Neural progenitor cell (in vitro differentiated cells): ENCODE results near the gene SERAC1. TPM values are rescaled to one million over a fixed set of nuclear protein-coding genes. Genes with fewer than 3 reads are reported as not detected.

Experiments used
- DNase-seq: peaks from one replicate; pipeline ENCODE4 v3.0.0-alpha.2; 2016; ENCODE audit warnings: low spot score
- H2AFZ ChIP-seq: fragments of 200-600 bp; sonication (generic); replicated peaks from 2 replicates; pipeline ENCODE4 v1.6.1; 2016; ENCODE audit warnings: antibody characterized with exemption
- H3F3A ChIP-seq: fragments of 200-600 bp; sonication (generic); 2 replicates; pipeline ENCODE4 v1.6.1; 2016; ENCODE audit warnings: antibody characterized with exemption, low read depth
- H3K27ac ChIP-seq: fragments of 200-600 bp; sonication (generic); 2 replicates; pipeline ENCODE4 v1.5.1; 2016; ENCODE audit warnings: mild to moderate bottlenecking
- H3K27me3 ChIP-seq: fragments of 200-600 bp; sonication (generic); 2 replicates; pipeline ENCODE4 v1.6.1; 2016; ENCODE audit warnings: mild to moderate bottlenecking, moderate library complexity
- H3K36me3 ChIP-seq: fragments of 200-600 bp; sonication (generic); 2 replicates; pipeline ENCODE4 v1.5.1; 2016
- H3K4me1 ChIP-seq: fragments of 200-600 bp; sonication (generic); 2 replicates; pipeline ENCODE4 v1.6.1; 2016; ENCODE audit warnings: mixed run types
- H3K4me2 ChIP-seq: fragments of 200-600 bp; sonication (generic); 2 replicates; pipeline ENCODE4 v1.6.1; 2016
- H3K4me3 ChIP-seq: fragments of 200-600 bp; sonication (generic); 2 replicates; pipeline ENCODE4 v1.5.1; 2016
- H3K79me2 ChIP-seq: fragments of 200-600 bp; sonication (generic); 2 replicates; pipeline ENCODE4 v1.6.1; 2016; ENCODE audit warnings: low read depth
- H3K9ac ChIP-seq: fragments of 200-600 bp; sonication (generic); 2 replicates; pipeline ENCODE4 v1.6.1; 2016
- H3K9me3 ChIP-seq: fragments of 200-600 bp; sonication (generic); 2 replicates; pipeline ENCODE4 v1.5.1; 2016; ENCODE audit warnings: low read depth
- H4K20me1 ChIP-seq: fragments of 200-600 bp; sonication (generic); 2 replicates; pipeline ENCODE4 v1.6.1; 2016; ENCODE audit warnings: low read depth
- H3K27ac Mint-ChIP-seq: 3 replicates; pipeline ENCODE4 v1.8.0; 2021; ENCODE audit warnings: mixed read lengths
- H3K27me3 Mint-ChIP-seq: 2 replicates; pipeline ENCODE4 v1.8.0; 2022; ENCODE audit warnings: low read depth, mild to moderate bottlenecking, inconsistent platforms, moderate library complexity, mixed read lengths; ENCODE audit not compliant: insufficient read depth
- H3K36me3 Mint-ChIP-seq: 3 replicates; pipeline ENCODE4 v1.8.0; 2021; ENCODE audit warnings: mixed read lengths
- H3K4me1 Mint-ChIP-seq: 3 replicates; pipeline ENCODE4 v1.8.0; 2021; ENCODE audit warnings: mixed read lengths
- H3K4me3 Mint-ChIP-seq: 3 replicates; pipeline ENCODE4 v1.8.0; 2021; ENCODE audit warnings: mild to moderate bottlenecking, moderate library complexity, mixed read lengths
- H3K9me3 Mint-ChIP-seq: 3 replicates; pipeline ENCODE4 v1.8.0; 2020; ENCODE audit warnings: mixed read lengths
- EZH2 ChIP-seq: fragments of 200-600 bp; sonication (generic); IDR thresholded peaks from 2 replicates; pipeline ENCODE4 v1.6.1; 2017; ENCODE audit warnings: antibody characterized with exemption, mild to moderate bottlenecking, moderate library complexity
- EZH2phosphoT487 ChIP-seq: fragments of 200-600 bp; sonication (generic); IDR thresholded peaks from 2 replicates; pipeline ENCODE4 v1.6.1; 2017; ENCODE audit warnings: antibody characterized with exemption
- total RNA-seq: library from RNA; depleted of rRNA; stranded (reverse); fragments of >200 nt; gene quantifications from 2 replicates; pipeline ENCODE4 v1.2.3, GENCODE V29; 2015; ENCODE audit warnings: low replicate concordance
- TF ChIP-seq, protein P1 (sequence below): fragments of 200-600 bp; sonication (generic); IDR thresholded peaks from 2 replicates; pipeline ENCODE4 v1.5.1; 2017; ENCODE audit warnings: antibody characterized with exemption, mild to moderate bottlenecking

The SERAC1 gene
- total RNA-seq, 1 donor from 2014 or later, result 35.7 TPM

DNA sequence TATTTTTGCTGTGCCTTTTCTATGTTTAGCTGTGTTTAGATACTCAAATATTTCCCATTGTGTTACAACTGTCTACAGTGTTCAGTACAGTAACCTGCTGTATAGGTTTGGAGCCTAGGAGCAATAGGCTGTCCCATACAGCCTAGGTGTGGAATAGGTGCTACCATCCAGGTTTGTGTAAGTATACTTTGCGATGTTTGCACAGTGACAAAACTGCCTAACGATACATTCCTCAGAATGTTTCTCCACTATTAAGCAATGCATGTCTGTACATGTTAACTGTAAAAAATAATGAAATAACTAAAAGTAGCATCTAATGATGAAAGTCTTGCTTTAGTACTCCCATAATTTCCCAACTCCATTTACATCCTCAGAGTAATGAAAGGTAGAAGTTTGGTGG, 46.0 kb downstream of the SERAC1 start:
- H3K27me3 Mint-ChIP-seq, result no peaks in the 10 kb centered on the region
- no peaks in the 10 kb centered on the region for H3K9me3 Mint-ChIP-seq
- H3K27ac Mint-ChIP-seq, result no peak overlapping the region

DNA sequence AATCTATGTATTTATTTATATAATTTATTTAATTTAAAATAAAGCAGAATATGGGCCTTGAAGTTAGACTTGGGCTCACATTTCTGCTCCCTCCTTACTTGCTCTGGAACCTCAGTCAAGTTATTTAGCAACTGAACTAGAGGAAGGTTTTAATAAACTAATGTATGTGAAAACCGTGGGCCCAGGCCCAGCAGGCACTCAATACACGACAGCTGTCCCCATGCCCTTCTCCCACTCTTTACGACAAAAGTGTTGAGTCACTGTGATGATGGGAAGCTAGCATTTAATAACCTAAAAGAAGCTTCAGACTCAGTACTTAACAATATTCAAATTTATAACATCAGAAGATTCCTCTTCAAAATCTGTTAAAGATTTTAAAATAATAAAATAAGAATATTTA, 46.7 kb downstream of the SERAC1 start:
- no peak overlapping the region for H3K27ac ChIP-seq
- TF ChIP-seq EZH2, result no peak
- no peak for TF ChIP-seq EZH2phosphoT487
- TF ChIP-seq, protein P1, sequence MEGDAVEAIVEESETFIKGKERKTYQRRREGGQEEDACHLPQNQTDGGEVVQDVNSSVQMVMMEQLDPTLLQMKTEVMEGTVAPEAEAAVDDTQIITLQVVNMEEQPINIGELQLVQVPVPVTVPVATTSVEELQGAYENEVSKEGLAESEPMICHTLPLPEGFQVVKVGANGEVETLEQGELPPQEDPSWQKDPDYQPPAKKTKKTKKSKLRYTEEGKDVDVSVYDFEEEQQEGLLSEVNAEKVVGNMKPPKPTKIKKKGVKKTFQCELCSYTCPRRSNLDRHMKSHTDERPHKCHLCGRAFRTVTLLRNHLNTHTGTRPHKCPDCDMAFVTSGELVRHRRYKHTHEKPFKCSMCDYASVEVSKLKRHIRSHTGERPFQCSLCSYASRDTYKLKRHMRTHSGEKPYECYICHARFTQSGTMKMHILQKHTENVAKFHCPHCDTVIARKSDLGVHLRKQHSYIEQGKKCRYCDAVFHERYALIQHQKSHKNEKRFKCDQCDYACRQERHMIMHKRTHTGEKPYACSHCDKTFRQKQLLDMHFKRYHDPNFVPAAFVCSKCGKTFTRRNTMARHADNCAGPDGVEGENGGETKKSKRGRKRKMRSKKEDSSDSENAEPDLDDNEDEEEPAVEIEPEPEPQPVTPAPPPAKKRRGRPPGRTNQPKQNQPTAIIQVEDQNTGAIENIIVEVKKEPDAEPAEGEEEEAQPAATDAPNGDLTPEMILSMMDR, result no peak
- no peak overlapping the region for H3K4me3 Mint-ChIP-seq
- H3K27me3 Mint-ChIP-seq, result no peaks in the 10 kb centered on the region
- H3K36me3 Mint-ChIP-seq, result peaks cover 18% of the 10 kb centered on the region
- no peaks in the 10 kb centered on the region for H3K36me3 ChIP-seq
- no peak overlapping the region for H3K4me2 ChIP-seq
- no peak overlapping the region for H2AFZ ChIP-seq
- H3K4me3 ChIP-seq, result no peak overlapping the region
- no peak overlapping the region for H3K9ac ChIP-seq
- H3K9me3 Mint-ChIP-seq, result no peaks in the 10 kb centered on the region
- DNase-seq, result no peak
- no peaks in the 10 kb centered on the region for H3K4me1 Mint-ChIP-seq
- no peaks in the 10 kb centered on the region for H3K27me3 ChIP-seq
- no peaks in the 10 kb centered on the region for H3K4me1 ChIP-seq
- no peaks in the 10 kb centered on the region for H3F3A ChIP-seq
- H3K27ac Mint-ChIP-seq, result no peak overlapping the region
- H3K9me3 ChIP-seq, result no peaks in the 10 kb centered on the region
- H4K20me1 ChIP-seq, result no peaks in the 10 kb centered on the region
- no peaks in the 10 kb centered on the region for H3K79me2 ChIP-seq

More for the DNA sequence above, 46.0 kb downstream of the SERAC1 start:
- Histone ChIP-seq H3K36me3 (no peaks in the 10 kb centered on the region), H3K79me2 (no peaks in the 10 kb centered on the region), H3K27me3 (no peaks in the 10 kb centered on the region), H3K27ac (no peak overlapping the region), H2AFZ (no peak overlapping the region), H3K4me3 (no peak overlapping the region), H3F3A (no peaks in the 10 kb centered on the region), H3K4me2 (no peak overlapping the region), H3K4me1 (no peaks in the 10 kb centered on the region), H3K9ac (no peak overlapping the region), H4K20me1 (no peaks in the 10 kb centered on the region), H3K9me3 (no peaks in the 10 kb centered on the region)
- Mint-ChIP-seq H3K4me3 (no peak overlapping the region), H3K4me1 (no peaks in the 10 kb centered on the region), H3K36me3 (peaks cover 14% of the 10 kb centered on the region)
- no peak for DNase-seq
- TF ChIP-seq, protein P1, result no peak
- TF ChIP-seq EZH2 (no peak), EZH2phosphoT487 (no peak)

DNA sequence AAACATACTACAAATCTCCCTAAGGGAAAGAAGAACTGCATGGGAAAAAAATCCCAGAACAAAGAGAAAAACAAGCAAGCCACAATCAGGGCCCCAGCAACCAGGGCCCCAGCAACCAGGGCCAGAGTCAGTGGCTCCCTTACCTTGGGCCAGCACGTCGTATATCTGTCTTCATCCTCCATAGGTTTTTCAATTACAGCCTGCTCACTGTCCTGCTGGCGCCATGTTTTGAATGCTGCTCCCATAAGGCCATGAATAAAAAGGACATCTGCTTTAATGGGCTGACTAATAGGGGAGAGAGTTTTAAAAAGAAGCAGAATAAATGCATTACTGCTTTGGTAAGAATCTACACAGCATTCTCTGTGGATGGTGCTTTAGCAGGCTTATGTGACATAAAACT, 49.2 kb downstream of the SERAC1 start:
- Histone ChIP-seq H3F3A (no peaks in the 10 kb centered on the region), H2AFZ (no peak overlapping the region), H3K4me3 (no peak overlapping the region), H3K4me2 (no peak overlapping the region), H3K36me3 (no peaks in the 10 kb centered on the region), H3K4me1 (no peaks in the 10 kb centered on the region), H3K27me3 (no peaks in the 10 kb centered on the region), H4K20me1 (no peaks in the 10 kb centered on the region), H3K27ac (no peak overlapping the region), H3K9me3 (no peaks in the 10 kb centered on the region), H3K9ac (no peak overlapping the region), H3K79me2 (no peaks in the 10 kb centered on the region)
- Mint-ChIP-seq H3K27ac (no peak overlapping the region), H3K9me3 (no peaks in the 10 kb centered on the region), H3K4me1 (no peaks in the 10 kb centered on the region), H3K27me3 (no peaks in the 10 kb centered on the region), H3K36me3 (peaks cover 15% of the 10 kb centered on the region), H3K4me3 (no peak overlapping the region)
- DNase-seq, result no peak
- TF ChIP-seq EZH2phosphoT487, result no peak
- TF ChIP-seq, protein P1, result no peak
- no peak for TF ChIP-seq EZH2

DNA sequence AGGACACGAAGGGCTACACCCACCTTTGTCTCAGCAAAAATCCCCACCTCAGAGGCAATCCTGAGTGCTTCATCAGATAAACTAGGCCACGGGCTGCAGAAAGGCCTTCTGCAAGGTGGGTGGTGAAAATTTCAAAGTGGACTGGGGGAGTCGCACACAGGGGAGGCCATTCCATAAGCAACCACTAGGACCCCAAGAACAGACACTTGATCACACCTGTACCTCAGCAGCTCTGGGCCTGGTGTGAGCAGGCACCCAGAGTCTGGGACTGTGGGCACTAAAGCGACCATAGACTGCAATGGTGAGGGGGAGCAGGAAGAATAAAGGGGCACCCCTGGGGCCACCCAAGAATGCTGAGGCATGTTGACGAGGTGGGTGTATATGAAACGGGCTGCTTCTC, 52.6 kb downstream of the SERAC1 start:
- Histone ChIP-seq H3K27me3 (no peaks in the 10 kb centered on the region), H3K4me1 (no peaks in the 10 kb centered on the region), H3K9ac (no peak overlapping the region), H3K36me3 (no peaks in the 10 kb centered on the region), H3K9me3 (no peaks in the 10 kb centered on the region), H2AFZ (no peak overlapping the region), H4K20me1 (no peaks in the 10 kb centered on the region), H3K4me2 (no peak overlapping the region), H3K27ac (no peak overlapping the region), H3F3A (no peaks in the 10 kb centered on the region), H3K4me3 (no peak overlapping the region), H3K79me2 (no peaks in the 10 kb centered on the region)
- TF ChIP-seq EZH2phosphoT487 (no peak), EZH2 (no peak)
- TF ChIP-seq, protein P1, result no peak
- Mint-ChIP-seq H3K4me1 (no peaks in the 10 kb centered on the region), H3K27ac (no peak overlapping the region), H3K36me3 (peaks cover 28% of the 10 kb centered on the region), H3K4me3 (no peak overlapping the region), H3K27me3 (no peaks in the 10 kb centered on the region), H3K9me3 (no peaks in the 10 kb centered on the region)
- DNase-seq, result no peak
